ENCODE measurements around the gene CAMTA1.
"Not testable (repeated sequence)": the region's sequence is repeated elsewhere in the genome, so short reads cannot be mapped to it uniquely, and the experiment has no call there.

CAMTA1 gene

DNA sequence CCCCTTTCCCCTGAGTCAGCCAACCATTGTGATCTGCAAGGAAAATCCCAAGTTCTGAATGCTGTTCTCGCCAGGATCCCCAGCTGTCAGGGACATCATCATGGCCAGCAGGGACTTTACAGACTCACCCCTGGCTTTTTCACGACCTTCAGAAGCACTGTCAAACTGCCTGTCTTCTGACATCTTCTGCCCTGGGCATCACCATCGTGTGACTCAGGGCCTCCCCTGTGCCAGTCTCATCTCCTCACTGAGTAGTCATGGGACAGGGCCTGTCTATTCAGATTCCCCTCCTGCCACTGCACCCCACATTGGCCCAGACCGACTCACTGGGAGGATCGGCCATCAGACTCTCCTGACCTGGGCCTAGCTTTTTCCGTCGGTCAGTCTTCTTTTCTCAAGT, 913.4 kb downstream of the CAMTA1 start:
- FAIRE-seq (no peak), DNase-seq (ENCODE audit: low spot score) (no peak)

DNA sequence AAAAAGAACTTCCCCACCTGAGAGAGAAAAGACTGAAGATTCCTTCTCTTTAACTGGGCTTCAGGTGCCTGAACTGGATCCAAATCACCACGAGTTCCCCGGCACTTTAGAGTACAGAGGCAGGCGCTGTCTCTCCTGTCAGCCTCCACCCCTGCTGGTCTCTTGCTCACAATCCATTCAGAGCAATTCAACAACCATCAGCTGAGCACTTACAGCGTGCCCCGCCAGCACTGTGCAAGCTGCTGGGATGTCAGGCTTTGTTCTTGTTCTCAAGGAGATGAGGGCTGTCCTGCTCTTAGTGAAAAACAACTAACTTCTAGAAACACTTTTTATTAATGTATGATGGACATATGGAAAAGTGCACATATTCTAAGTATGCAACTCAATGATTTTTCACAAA, 917.1 kb downstream of the CAMTA1 start:
- no peak for DNase-seq (ENCODE audit: low spot score)
- FAIRE-seq: no peak

GRCh38 chr1:7703321-7704213, 918.3 kb downstream of the CAMTA1 start:
- DNase-seq (ENCODE audit: low spot score): no peak
- FAIRE-seq: no peak

GRCh38 chr1:7704214-7705047, 919.2 kb downstream of the CAMTA1 start:
- DNase-seq (ENCODE audit: low spot score) (peak; percentile 78), FAIRE-seq (no peak)

DNA sequence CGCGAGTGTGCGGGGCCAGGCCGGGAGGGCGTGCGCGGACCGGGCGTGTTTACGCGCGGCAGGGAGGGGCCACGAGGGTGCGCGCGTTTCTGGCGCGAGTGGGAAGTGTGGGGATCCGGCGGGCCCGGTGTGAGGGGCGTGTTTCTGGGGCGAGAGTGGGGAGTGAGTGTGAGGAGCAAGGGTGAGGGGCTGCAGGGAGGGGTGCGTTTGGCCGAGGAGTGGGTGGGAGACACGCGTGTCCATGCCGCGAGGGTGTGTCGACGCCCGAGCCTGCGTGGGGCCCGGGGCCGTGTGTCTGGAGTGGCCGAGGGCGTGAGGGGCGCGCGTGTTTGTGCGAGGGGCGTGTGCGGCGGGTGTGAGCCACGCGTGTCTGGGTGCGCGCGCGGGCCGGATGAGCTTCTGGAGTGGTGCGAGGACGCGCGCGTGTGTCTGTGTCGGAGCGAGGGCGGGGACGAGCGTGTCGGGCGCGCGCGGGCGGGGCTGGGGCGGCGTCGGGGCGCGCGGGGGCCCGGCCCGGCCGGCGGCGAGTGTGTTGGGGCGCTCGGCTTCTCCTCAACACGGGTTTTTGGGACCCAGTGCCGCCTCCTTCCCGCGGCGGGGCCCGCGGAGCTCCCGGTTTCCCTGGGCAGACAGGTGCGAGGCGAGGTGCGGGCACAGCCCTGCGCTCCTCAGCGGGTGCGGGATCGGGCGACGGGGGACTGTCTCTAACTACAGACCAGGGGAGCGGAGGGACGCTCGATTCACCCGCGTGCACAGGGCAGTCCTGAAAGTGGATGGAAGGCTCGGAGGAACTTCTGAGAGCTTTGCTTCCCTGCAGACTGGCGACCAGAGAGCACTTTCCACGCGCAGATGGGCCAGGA, 920.0 kb downstream of the CAMTA1 start:
- FAIRE-seq (no peak), DNase-seq (ENCODE audit: low spot score) (no peak)

DNA sequence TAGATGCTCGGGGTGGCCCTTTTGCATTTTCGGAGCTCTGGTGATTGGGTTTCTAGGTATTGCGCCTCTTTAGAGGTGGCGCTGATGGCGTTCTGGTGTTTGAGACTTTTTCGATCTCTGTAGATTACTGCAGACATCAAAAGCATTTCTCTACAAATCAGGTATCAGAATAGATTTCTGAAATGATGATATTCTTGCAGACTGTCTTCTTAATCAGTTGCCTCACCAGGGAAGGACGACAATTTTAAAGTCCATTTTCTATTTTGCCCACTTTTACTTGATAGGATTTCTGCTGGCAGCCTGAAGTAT, 920.6 kb downstream of the CAMTA1 start:
- FAIRE-seq: no peak
- no peak for DNase-seq (ENCODE audit: low spot score)

- FAIRE-seq: no peak
- DNase-seq (ENCODE audit: low spot score): peak; percentile 37
Observed at GRCh38 chr1:7707527-7707926, 922.3 kb downstream of the CAMTA1 start.

GRCh38 chr1:7708065-7708464, 922.8 kb downstream of the CAMTA1 start:
- FAIRE-seq; DNase-seq (ENCODE audit: low spot score): not testable (repeated sequence)

GRCh38 chr1:7710859-7711258, 925.6 kb downstream of the CAMTA1 start:
- no peak for FAIRE-seq
- DNase-seq (ENCODE audit: low spot score): no peak

DNA sequence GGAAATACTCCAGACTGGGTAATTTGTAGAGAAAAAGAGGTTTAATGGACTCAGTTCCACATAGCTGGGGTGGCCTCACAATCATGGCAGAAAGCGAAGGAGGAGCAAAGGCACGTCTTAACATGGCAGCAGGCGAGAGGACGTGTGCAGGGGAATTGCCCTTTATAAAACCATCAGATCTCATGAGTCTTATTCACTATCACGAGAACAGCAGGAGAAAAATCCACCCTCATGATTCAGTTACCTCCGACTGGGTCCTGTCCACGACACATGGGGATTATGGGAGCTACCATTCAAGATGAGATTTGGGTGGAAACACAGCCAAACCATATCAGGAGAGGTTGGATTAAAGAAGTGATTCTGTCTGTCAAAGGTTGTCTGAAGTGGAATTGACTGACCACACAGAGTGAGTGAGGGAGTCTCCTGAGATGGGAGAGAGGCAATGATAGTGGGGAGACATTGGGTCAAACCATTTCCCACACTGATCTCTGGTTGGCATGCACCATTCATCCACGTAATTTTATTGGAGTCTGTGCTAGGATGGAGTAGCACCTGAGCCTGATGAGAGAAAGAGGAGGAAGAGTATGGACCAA, 927.6 kb downstream of the CAMTA1 start:
- DNase-seq (ENCODE audit: low spot score) (no peak), FAIRE-seq (no peak)

DNA sequence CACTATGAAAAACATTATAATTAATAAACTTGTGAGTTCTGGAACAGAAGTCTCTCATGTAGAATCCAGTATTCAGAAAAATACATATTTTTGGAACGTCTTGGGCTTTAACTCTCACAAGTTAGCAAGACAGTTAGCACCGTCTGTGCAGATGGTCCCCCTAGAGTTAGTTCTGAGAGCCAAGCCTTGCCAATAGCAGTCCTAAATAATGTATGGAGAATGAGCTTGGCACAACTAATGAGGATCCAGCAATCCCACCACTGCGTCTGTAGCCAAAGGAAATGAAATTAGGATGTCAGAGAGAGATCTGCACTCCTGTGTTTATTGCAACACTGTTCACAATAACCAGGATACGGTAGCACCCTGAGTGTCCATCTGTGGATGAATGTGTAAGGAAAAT, 931.3 kb downstream of the CAMTA1 start:
- FAIRE-seq: no peak

DNA sequence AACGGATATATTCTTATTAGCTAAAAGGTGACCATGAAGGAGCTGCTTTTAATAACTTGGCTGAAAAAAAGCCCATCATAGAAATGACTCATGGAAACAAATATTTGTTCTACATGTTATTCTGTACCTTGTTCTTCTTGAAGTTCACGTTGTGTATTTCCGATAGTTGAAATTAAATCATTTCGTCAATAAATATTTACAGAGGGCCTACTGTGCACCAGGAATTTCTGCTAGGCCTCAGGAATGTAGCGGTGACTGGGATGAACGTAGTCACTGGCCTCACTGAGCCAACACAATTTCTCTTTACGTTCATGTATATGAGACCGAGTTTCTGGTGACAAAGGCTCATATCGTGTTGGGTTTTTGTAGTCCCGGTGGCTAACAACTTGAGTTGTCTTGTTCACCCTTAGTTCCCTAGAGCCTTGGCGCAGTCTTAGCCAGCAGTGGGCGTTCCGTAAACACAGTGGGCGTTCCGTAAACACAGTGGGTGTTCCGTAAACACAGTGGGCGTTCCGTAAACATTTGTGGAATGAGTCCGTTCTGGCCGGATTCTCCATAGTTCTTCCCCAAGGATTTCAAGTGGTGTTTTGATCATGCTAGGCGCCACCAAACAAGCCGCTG, 932.6 kb downstream of the CAMTA1 start:
- DNase-seq (ENCODE audit: low spot score) (no peak), FAIRE-seq (no peak)

More for the DNA sequence above, 931.3 kb downstream of the CAMTA1 start:
- no peak for DNase-seq (ENCODE audit: low spot score)

GRCh38 chr1:7719468-7720094, 934.3 kb downstream of the CAMTA1 start:
- FAIRE-seq (no peak), DNase-seq (ENCODE audit: low spot score) (no peak)

- FAIRE-seq: no peak
- DNase-seq (ENCODE audit: low spot score): no peak
Observed at GRCh38 chr1:7721940-7722669, 936.9 kb downstream of the CAMTA1 start.

- no peak for DNase-seq (ENCODE audit: low spot score)
- no peak for FAIRE-seq
Observed at GRCh38 chr1:7722670-7723012, 937.4 kb downstream of the CAMTA1 start.

- DNase-seq (ENCODE audit: low spot score): no peak
- no peak for FAIRE-seq
Observed at GRCh38 chr1:7726623-7727022, 941.4 kb downstream of the CAMTA1 start.

DNA sequence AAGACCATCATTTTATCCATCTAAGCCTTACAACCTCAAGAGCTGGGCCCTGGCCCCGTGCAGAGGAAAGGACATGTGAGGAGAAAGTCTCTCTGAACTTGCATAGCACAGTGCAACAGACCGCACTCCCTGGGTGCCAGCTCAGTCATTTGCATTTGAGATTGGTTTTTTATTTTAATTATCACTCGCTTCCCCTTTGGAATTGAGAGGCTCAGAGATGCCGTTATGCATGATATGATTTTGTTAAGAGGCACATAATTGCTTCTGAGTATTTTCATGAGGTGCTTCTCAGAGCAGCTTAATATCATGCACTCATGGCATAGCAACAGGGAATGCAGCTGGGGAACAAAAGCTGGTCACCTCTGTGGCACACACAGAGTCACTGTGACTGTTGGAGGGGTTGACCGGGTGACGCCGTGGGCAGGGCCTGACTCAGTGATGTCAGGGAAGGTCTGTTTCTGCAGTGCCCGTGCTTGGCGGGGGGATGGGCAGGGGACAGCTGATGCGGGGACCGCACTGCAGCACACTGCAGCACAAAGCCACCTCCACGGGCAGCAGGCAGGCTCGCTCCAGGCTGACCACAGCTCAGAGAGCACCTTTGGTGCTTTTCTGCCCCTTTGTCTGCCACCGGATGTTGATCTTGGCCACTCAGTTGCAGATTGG, 942.7 kb downstream of the CAMTA1 start:
- DNase-seq (ENCODE audit: low spot score): no peak
- FAIRE-seq: no peak

GRCh38 chr1:7729761-7730160, 944.5 kb downstream of the CAMTA1 start:
- DNase-seq (ENCODE audit: low spot score) (no peak), FAIRE-seq (no peak)

- no peak for FAIRE-seq
- no peak for DNase-seq (ENCODE audit: low spot score)
Observed at GRCh38 chr1:7732331-7732730, 947.1 kb downstream of the CAMTA1 start.
